Neural crest cell (in vitro differentiated cells): ENCODE measurements around the gene ZBTB9. TPM values are rescaled to one million over a fixed set of nuclear protein-coding genes. Genes with fewer than 3 reads are reported as not detected.

Experiments used
- DNase-seq: peaks from one replicate; pipeline ENCODE4 v3.0.0; 2021; ENCODE audit warnings: low read depth, mixed read lengths, low spot score
- H3K27ac Mint-ChIP-seq: one replicate; pipeline ENCODE4 v1.8.0; 2021; ENCODE audit warnings: mild to moderate bottlenecking, mixed read lengths; ENCODE audit not compliant: unreplicated experiment
- H3K27me3 Mint-ChIP-seq: 2 replicates; pipeline ENCODE4 v1.8.0; 2021; ENCODE audit warnings: low read depth, mild to moderate bottlenecking, mixed read lengths
- H3K36me3 Mint-ChIP-seq: 2 replicates; pipeline ENCODE4 v1.8.0; 2021; ENCODE audit warnings: low read depth, mild to moderate bottlenecking, mixed read lengths
- H3K4me1 Mint-ChIP-seq: 2 replicates; pipeline ENCODE4 v1.8.0; 2021; ENCODE audit warnings: mixed read lengths
- H3K4me3 Mint-ChIP-seq: one replicate; pipeline ENCODE4 v1.8.0; 2021; ENCODE audit warnings: mild to moderate bottlenecking, mixed read lengths
- H3K9me3 Mint-ChIP-seq: 2 replicates; pipeline ENCODE4 v1.8.0; 2021; ENCODE audit warnings: mixed read lengths
- CTCF ChIP-seq: fragments of 200-600 bp; sonication (generic); conservative IDR thresholded peaks from 2 replicates; pipeline ENCODE4 v1.5.0; 2021; ENCODE audit warnings: antibody characterized with exemption, mild to moderate bottlenecking
- total RNA-seq: library from RNA; stranded (reverse); gene quantifications from 2 replicates; pipeline ENCODE4 v1.2.1, GENCODE V29; 2021

The ZBTB9 gene
- total RNA-seq, 1 donor from 2014 or later = 21.1 TPM

- Mint-ChIP-seq H3K4me3 (peak overlapping the region; percentile 90), H3K4me1 (peaks cover 68% of the 10 kb centered on the region), H3K27ac (peak overlapping the region; percentile 78)
Observed at GRCh38 chr6:33413241-33414120, 40.9 kb upstream of the ZBTB9 start.

GRCh38 chr6:33414592-33415271 lies 39.6 kb upstream of the ZBTB9 start:
- H3K4me1 Mint-ChIP-seq = peaks cover 73% of the 10 kb centered on the region
- no peaks in the 10 kb centered on the region for H3K9me3 Mint-ChIP-seq
- H3K27ac Mint-ChIP-seq = no peak overlapping the region
- peak overlapping the region; percentile 90 for H3K4me3 Mint-ChIP-seq
- no peak for DNase-seq
- H3K27me3 Mint-ChIP-seq = peaks cover 20% of the 10 kb centered on the region
- peaks cover 8% of the 10 kb centered on the region for H3K36me3 Mint-ChIP-seq
- TF ChIP-seq CTCF = peak; percentile 49

More at GRCh38 chr6:33413241-33414120, 40.9 kb upstream of the ZBTB9 start:
- Mint-ChIP-seq H3K36me3 (peaks cover 8% of the 10 kb centered on the region), H3K9me3 (no peaks in the 10 kb centered on the region), H3K27me3 (peaks cover 20% of the 10 kb centered on the region)
- TF ChIP-seq CTCF = no peak
- no peak for DNase-seq

- TF ChIP-seq CTCF = no peak
- Mint-ChIP-seq H3K4me3 (peak overlapping the region; percentile 96), H3K36me3 (peaks cover 8% of the 10 kb centered on the region), H3K27ac (no peak overlapping the region), H3K4me1 (peaks cover 71% of the 10 kb centered on the region), H3K9me3 (no peaks in the 10 kb centered on the region), H3K27me3 (peaks cover 20% of the 10 kb centered on the region)
- DNase-seq = no peak
Observed at GRCh38 chr6:33415831-33416230, 38.5 kb upstream of the ZBTB9 start.

GRCh38 chr6:33416386-33417127 lies 37.8 kb upstream of the ZBTB9 start:
- H3K9me3 Mint-ChIP-seq = no peaks in the 10 kb centered on the region
- H3K27me3 Mint-ChIP-seq = peaks cover 18% of the 10 kb centered on the region
- H3K4me1 Mint-ChIP-seq = peaks cover 75% of the 10 kb centered on the region
- no peak for TF ChIP-seq CTCF
- no peak for DNase-seq
- H3K4me3 Mint-ChIP-seq = peak overlapping the region; percentile 96
- peaks cover 8% of the 10 kb centered on the region for H3K36me3 Mint-ChIP-seq
- peak overlapping the region; percentile 99 for H3K27ac Mint-ChIP-seq

- no peaks in the 10 kb centered on the region for H3K9me3 Mint-ChIP-seq
- TF ChIP-seq CTCF = no peak
- peak overlapping the region; percentile 96 for H3K4me3 Mint-ChIP-seq
- peak overlapping the region; percentile 99 for H3K27ac Mint-ChIP-seq
- no peak for DNase-seq
- peaks cover 77% of the 10 kb centered on the region for H3K4me1 Mint-ChIP-seq
- H3K27me3 Mint-ChIP-seq = peaks cover 15% of the 10 kb centered on the region
- peaks cover 8% of the 10 kb centered on the region for H3K36me3 Mint-ChIP-seq
Observed at GRCh38 chr6:33417128-33417902, 37.1 kb upstream of the ZBTB9 start.
